ENCODE results near the gene ARG2.

The ARG2 gene

DNA sequence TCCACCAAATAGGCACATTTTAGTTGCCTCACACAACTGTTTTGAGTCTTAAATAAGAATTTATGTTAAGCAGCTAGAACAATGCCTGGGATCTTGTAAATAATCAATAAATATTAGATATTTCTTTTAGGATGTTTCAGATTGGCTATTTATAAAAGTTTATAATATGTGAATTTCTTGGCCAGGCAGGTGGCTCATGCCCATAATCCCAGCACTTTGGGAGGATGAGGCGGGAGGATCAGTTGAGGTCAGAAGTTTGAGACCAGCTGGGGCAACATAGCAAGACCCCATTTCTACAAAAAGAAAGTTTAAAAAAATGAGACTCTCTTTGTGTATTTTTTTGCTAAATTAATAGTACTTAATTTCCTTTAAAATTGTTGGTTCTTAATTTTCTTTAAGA lies 21.8 kb downstream of the ARG2 start:
- no peak for DNase-seq

DNA sequence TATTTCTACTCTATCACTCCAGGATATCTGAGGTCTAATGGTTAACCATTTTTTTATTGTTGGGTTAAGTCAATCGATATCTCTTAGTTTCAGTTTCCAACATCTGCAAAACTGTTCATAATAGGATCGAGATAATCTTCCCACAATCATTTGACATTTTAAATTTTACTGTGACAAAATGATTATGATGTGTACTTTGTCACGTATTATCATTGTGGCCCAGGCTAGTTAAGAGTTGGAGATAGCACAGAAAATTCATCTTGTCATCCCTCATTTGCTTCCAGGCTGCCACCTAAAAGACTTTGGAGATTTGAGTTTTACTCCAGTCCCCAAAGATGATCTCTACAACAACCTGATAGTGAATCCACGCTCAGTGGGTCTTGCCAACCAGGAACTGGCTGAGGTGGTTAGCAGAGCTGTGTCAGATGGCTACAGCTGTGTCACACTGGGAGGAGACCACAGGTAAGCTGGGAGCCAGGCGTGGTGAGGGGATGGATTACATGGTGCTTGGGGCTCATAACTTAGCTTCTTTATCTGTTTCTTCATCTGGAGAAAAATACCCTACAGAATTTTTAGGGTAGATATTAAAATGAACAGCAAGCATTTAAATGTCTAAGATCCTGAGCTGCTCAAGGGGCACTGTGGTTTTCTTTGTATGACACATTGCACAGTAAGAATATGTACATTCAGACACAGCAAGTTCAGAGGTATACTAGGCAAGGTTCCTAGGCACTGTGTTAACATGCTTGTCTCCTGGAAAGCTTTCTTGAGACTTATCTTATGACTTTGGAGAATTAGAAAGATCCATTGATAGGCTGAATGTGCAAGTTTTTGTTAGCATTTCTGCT lies 22.4 kb downstream of the ARG2 start:
- DNase-seq, result no peak

DNA sequence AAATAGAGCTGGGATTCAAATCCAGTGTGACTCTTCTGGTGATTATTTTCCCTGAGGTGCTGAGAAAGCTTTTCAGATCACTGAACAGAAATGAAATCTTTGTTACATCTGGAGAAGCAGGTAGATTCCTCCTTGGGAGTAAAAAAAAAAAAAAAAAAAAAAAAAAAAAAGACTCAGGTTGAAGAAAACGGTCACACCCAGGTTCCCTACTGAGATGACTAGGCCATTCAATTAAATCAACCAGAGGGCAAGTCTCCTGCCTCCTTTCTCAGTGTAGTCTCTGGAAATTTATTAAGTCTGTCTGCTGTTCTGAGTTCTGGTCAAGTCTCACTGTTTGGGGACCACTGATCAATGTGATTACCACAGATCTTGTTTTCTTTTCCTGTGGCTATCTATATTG lies 24.0 kb downstream of the ARG2 start:
- no peak for DNase-seq

DNA sequence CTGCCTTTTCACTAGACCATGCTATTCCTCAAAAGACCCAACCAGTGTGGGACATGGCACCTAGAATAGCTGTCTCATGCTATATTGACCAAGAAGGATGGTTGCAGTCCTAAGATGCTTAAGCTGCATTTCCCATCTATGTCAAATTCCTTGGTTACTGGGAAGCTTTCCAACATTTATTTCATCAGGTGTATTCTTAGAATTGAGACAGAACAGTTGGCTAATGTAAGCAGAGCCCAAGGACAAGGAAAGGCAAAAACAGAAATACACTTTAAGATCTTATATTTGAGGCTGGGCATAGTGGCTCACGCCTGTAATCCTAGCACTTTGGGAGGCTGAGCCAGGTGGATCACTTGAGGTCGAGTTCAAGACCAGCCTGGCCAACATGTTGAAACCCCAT lies 24.7 kb downstream of the ARG2 start:
- no peak for DNase-seq

DNA sequence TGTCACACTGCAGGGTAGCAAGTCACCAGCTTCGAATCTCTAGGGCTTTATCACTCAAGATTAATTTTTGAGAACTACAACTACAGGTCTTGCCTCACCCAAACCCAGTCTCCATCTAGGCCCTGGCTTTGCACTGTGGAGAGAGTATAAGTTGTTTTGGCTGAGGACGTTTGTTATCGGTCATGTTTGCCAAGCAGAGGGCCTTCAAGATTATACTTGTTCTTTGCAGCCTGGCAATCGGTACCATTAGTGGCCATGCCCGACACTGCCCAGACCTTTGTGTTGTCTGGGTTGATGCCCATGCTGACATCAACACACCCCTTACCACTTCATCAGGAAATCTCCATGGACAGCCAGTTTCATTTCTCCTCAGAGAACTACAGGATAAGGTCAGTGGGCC lies 25.7 kb downstream of the ARG2 start:
- DNase-seq, result no peak

DNA sequence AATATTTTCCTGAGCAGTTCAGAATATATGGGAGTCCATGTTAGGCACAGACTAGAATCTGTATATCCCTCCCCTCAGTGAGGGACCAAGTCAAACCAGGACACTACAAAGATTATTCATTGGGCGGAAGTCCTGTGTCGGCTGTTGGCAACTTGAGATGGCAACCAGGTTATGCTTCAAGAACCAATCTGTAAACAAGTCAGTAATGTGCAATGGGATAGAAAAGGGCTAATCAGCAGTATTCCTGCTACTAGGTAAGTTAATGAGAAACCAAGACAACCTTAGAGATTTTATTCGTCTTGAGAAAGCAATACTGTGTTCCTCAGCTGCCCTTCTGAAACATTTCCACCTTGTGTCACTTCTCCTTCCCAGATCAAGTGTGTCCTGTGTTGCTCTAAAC lies 26.4 kb downstream of the ARG2 start:
- no peak for DNase-seq

DNA sequence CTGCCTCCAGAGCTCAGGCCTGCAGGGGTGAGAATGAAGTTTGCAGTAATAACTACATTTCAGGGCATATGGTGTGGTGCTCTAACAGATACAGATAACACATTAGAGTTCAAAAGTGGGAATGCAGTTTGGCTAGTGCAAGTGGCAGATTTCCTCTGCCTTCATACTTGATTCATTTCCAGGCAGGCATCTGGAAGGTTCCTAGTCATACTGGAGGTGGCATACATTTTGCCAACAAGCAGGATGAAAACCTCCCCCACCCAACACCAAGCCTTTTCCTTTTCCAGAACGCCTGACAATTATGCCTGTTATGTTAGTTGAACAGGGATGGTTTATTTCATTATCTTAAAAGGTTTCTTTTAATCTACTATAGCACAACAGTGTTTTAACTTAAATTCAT lies 30.4 kb downstream of the ARG2 start:
- no peak for DNase-seq

DNA sequence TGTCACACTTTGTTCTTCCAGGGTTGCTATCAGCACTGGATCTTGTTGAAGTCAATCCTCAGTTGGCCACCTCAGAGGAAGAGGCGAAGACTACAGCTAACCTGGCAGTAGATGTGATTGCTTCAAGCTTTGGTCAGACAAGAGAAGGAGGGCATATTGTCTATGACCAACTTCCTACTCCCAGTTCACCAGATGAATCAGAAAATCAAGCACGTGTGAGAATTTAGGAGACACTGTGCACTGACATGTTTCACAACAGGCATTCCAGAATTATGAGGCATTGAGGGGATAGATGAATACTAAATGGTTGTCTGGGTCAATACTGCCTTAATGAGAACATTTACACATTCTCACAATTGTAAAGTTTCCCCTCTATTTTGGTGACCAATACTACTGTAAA lies 31.0 kb downstream of the ARG2 start:
- DNase-seq, result no peak

DNA sequence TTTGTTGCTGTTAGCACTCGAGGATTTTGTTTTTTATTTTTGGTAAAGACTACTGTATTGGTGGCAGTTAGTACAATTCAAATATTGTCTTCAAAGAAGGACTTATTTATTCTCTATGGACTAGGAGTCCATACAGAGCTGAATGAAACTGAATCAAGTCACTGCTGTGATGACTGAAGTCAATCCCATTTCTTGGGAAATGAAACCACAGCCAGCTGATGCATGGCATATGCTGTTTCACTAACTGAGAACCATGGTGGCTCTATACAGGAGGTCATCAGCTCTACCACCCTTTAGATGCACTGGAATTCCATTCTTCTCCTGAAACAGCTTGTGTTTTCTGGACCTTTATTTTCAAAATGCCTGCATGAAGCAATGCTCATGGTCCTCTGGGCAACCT lies 32.5 kb downstream of the ARG2 start:
- DNase-seq, result no peak

DNA sequence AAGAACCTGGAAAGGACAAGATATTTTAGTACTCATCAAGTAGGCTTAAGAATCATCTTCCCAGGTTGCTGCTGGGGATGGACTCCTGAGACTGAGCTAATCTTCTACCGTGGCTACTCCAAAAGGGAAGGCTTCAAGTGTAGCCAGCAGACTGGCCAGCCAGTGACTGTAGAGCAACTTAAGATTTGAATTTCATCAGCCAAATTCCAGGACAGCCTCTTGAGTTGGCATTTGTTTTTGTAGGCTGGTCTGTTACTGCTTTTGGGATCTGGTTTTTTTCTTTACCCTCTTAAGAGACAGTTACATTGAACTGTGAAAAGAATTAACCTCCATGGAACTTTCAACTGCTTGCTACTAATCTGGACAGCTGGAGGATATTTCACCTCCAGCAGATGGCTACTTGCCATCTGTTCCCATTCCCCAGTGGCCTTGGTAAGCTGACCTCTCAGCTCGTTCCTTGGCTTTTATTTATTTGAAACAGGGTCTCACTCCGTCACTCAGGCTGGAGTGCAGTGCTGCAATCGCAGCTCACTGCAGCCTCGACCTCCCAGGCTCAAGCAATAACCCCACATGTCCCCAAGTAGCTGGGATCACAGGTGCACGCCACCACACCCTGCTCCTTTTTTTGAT lies 34.0 kb downstream of the ARG2 start:
- DNase-seq, result no peak

DNA sequence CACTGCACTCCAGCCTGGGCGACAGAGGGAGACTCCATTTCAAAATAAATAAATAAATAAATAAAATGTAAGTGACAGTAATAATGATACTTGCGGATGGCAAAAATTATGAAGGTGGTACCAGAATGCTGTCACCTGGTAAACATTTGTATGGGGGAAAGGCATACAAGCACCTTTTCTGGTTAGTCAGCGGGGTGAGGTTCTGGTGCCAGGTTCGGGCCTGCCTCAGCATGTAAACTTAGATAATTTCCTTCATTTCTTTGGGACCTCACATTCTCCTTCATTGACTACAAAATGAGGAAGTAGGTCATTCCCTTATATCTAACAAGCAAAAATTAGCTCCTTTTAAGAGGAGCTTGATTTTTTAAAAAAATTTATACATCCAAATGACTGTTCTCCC lies 43.9 kb downstream of the ARG2 start:
- DNase-seq, result no peak

DNA sequence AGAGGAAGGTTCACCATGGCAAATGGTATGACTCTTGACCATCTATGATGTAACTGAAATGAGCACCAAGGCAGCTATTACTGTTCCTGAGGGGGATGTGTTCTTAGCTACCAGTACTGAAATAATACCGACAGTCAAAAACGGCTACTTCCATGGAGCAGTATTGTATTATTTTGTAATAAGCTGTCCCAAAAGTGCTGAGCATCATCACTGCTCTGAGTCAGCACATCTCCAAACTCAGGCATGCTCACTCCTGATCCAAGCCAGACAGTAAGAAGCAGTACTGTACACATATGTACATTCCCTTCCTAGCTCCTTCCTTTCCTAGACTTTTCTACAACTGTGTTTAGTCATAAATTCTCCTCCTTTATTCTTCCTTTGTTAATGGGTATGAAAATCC lies 46.1 kb downstream of the ARG2 start:
- no peak for DNase-seq

DNA sequence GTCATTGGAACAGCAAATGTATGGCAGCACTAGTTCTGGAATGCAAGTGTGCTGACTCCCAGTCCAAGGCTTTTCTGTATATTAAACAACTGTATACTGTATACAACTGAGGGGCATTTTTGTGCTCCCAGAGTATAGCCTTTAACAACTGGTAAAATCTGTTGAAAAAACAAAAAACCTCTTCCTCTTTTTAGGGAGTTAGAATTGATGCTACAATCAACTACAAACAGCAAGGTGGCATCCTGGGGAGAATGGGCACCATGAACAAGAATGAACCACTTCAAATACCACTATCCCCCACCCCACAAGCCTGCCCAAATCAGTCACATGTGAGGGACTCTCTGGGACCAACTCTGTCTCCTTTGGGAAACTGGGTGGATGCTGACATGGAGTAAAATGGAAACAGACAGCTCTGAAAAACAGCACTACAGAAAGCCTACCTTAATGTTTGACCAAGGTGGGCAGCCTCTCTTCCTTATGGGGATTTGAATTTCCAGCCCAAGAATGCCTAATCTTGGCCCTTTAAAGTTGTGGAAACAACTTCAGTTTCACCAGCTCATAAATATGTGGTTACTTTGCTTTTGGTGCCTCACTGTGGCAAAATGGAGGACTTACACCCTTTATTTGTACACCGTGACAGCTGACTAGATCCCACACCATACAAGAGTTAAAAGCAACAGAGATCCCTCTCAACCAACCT lies 47.2 kb downstream of the ARG2 start:
- peak; percentile 8 for DNase-seq

DNA sequence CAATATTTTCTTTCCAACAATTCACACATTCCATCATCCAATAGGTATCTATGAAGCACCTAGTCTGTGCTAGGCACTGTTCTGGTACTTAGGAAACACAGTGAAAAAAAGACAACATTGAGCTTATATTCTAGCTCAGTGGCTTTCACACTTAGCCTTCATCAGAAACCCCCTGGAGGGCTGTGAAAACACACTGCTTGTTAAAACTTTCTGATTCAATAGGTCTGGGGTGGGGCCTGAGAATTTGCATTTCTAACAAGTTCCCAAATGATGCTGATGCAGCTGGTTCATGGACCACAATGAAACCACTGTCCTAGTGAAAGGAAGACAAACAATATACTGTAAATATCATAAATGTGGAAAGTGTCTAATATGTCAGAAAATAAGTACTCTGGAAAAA lies 48.8 kb downstream of the ARG2 start:
- no peak for DNase-seq

DNA sequence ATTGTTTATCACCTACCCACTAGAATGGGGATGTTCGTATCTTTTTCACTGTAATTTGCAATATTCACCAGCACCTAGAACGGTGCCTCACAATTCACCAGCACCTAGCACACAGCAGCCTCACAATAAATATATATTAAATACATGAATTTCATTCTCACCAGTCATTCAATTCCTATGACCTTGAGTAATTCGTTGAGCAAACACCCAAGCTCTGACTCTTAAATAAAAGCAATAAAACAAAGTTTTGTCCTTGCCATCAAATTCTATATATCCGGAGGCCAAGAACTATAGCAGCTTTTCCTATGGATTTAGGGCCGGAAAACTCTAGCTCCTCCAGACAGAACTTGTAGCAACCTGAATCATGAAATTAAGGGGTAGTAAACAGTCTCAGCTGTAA lies 53.7 kb downstream of the ARG2 start:
- DNase-seq, result no peak

DNA sequence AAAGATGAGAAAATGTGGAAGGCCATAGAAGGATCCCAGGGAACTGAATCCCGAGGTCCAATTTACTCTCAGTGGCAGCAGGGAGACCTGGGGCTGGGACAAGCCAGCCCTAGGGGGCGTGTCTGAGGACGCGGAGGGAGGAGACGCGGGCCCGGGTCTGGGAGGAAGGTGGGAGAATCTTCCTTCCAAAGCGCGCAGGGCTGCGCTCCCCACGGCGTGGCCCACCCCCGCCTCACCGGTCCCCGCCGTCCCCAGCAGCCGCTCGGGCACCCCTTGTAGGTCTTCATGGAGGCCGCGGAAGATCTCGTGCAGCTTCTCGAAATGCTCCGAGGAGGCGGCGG lies 54.4 kb downstream of the ARG2 start:
- no peak for DNase-seq

DNA sequence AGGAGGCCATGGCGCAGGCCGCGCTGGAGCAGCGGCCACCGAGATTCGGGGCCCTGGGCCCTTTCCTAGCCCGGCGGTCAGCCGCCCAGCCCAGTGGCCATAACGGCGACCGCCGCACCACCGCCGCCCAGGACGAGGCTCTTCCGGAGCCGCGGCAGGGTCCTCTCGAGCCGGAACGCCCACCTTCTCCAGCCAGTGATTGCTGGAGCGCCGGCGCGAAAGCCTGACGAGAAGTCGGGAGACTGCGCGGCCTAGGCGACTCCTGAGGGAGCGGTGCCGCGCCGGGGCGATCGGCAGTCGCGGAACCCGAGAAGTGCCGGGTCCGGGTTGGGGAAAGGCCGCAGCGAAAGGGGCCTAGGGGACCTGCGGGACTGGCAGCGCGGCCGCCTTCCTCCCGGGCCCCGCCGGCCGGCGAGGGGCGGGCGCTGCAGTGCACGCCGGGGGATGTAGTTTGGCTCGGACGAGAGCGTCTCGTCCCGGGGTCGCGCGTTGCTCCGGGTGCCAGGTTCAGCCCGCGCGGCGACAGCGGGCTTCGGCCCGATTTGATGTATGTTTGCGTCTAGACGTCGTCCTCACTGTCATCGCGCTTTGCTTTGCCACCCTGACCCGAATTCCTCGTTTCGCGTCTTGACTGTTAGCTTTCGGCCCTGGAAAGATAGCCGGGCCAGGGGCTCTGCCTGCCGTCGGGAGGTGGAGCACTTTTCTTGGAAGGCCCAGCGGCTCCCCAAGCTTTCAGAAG lies 54.9 kb downstream of the ARG2 start, which contains the start of gene VTI1B:
Gene VTI1B (minus strand): TSS at position 153 of the 739 bp plus-strand sequence. CDS start 143 bp downstream, at position 10.
- peak; percentile 4 for DNase-seq

DNA sequence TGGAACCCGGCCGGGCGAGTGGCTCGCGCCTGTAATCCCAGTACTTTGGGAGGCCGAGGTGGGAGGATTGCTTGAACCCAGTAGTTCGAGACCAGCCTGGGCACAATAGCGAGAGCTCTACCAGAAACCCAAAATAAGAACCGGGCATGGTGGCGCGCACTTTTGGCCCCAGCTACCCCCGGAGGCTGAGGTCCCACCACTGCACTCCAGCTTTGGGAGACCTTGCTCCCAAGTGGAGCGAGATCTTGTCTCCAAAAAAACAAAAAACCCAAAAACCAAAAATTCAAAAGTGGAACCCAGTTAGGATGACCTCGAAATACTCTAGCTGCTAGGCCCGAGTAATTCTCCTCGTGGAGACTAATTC lies 55.5 kb downstream of the ARG2 start:
- DNase-seq, result no peak

DNA sequence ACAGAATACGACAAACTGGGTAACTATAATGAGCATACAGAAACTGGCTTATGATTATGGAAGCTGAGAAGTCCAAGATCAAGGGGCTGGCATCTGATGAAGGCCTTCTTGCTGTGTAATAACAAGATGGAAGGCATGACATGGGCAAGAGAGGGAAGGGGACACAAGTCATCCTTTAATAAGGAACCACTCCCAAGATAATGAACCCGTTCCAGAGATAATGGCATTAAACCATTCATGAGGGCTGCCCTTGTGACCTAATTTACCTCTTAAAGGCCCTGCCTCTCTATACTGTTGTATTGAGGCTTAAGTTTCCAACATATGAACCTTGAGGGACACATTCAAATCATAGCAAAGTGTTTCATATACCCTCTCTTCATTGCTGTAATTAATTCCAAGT lies 59.3 kb downstream of the ARG2 start:
- no peak for DNase-seq

DNA sequence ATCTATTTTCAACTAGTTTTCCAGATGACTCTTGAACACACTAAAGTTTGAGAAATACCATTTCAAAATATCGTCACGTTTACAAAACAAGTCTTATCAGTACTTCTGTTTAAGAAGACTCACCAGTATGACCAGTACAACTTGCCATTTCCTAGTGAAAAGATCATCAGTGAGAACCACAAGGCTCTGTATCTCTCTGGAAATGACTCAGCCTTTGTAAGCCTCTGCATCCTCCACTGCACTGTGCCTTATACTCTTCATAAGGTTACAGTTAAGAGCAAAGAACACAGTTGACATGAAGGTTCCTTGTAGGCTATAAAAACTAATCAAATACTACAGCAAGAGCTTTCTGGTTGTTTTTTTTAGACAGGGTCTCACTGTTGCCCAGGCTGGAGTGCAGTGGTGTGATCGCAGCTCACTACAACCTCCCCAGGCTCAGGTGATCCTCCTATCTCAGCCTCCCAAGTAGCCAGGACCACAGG lies 60.4 kb downstream of the ARG2 start:
- no peak for DNase-seq

DNA sequence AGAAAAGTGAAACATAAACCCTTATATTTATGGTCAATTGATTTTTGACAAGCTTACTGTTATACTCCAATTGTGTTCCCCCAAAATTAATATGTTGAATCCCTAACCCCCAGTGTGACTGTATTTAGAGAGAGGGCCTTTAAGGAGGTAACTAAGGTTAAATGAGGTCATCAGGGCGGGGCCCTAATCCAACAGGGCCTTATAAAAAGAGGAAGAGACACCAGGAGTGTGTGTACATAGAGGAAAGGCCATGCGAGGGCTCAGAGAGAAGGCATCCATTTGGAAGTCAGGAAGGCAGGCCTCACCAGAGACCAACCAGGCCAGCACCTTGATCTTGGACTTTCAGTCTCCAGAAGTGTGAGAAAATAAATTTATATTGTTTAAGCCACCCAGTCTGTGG lies 61.2 kb downstream of the ARG2 start:
- no peak for DNase-seq

DNA sequence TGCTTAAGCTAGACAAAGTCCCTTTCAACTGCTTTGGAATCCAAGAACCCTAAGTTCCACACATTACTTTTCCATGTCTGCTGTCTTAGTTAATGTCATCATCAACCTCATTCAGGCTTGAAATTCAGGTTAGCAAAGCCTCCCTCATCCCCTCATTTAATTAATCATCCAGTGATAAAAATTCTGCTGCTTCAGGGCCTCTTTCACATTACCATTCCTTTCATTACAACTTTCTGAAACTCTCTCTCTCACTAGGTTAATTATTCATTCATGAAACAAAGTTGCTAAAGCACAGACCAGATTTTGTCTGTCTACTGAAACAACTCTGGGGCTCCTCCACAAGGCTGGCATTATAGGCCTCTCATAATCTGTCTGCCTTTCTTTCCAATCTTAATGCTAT lies 64.1 kb downstream of the ARG2 start:
- DNase-seq, result no peak

DNA sequence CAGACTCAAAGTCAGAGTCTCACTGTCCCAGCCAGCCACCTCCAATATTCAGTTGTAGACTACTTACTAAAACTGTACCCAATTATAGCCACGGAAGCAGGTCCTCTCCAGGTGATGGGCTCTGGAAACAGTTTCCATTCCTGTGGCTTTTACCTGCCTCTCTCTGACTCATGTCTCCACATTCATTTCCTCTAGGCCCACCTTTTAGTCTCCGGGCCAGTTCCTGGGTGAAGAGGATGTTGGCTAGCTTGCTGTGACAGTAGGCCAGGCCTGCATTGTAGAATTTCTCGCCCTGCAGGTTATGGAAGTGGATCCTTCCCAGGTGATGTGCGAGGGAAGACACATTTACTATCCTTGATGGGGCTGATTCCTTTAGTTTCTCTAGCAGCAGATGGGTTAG lies 70.3 kb downstream of the ARG2 start:
- no peak for DNase-seq
